ENCODE measurements around the gene FOLR1.

DNA sequence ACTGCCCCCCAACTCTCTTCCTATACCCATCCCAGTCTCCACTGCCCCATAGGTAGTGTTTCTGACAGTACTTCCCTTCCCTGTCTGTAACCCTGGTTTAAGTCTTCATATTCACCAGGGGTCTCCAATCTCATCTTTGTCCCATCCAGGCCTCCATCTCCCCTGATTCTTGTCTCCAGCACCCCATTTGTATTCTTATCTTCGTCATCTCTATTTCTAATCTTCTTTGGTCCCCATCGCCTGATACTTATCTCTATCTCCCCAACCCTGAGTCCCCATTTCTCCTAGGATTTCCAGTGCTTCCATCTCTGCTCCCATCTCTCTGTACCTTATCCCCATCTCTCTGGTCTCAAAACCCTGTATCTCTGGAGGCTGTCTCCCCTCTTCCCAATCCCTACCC lies 50.2 kb downstream of the FOLR1 start:
- TF ChIP-seq POLR2A (IDR thresholded peaks at IDR 0.05; ENCODE audit: low read depth, low read length) (no peak), ESRRA (IDR thresholded peaks at IDR 0.05; ENCODE audit: low read length) (no peak), REST (IDR thresholded peaks at IDR 0.05; ENCODE audit: low read depth, low read length) (no peak), ZNF274 (IDR thresholded peaks at IDR 0.05; ENCODE audit: insufficient read depth, insufficient read length) (no peak), ZZZ3 (IDR thresholded peaks at IDR 0.05; ENCODE audit: control insufficient read depth, insufficient read length, low read depth) (no peak), NFIC (IDR thresholded peaks at IDR 0.05; ENCODE audit: low read depth, low read length) (no peak), MYC (IDR thresholded peaks at IDR 0.05; ENCODE audit: insufficient read depth, insufficient read length, insufficient replicate concordance, low read length, severe bottlenecking) (no peak)
- TF ChIP-seq, protein P1, sequence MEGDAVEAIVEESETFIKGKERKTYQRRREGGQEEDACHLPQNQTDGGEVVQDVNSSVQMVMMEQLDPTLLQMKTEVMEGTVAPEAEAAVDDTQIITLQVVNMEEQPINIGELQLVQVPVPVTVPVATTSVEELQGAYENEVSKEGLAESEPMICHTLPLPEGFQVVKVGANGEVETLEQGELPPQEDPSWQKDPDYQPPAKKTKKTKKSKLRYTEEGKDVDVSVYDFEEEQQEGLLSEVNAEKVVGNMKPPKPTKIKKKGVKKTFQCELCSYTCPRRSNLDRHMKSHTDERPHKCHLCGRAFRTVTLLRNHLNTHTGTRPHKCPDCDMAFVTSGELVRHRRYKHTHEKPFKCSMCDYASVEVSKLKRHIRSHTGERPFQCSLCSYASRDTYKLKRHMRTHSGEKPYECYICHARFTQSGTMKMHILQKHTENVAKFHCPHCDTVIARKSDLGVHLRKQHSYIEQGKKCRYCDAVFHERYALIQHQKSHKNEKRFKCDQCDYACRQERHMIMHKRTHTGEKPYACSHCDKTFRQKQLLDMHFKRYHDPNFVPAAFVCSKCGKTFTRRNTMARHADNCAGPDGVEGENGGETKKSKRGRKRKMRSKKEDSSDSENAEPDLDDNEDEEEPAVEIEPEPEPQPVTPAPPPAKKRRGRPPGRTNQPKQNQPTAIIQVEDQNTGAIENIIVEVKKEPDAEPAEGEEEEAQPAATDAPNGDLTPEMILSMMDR (IDR thresholded peaks at IDR 0.05 in 2 of 3, conservative IDR thresholded peaks at IDR 0.05 in 1 of 3; ENCODE audit: control insufficient read depth in 2 of 3, extremely low read depth in 1 of 3, insufficient read depth in 1 of 3, low read depth in 3 of 3, low read length in 3 of 3): no peak
